NCI-H2081 (cell line): ENCODE results near the gene VPS51.

Experiments used
- DNase-seq, 2 experiments: peaks; one replicate each; lab custom pipeline; 2025; lab: John Stamatoyannopoulos, UW

Gene VPS51

GRCh38 chr11:65072631-65072966 lies 23.4 kb upstream of the VPS51 start:
- DNase-seq: no peak

GRCh38 chr11:65077451-65077850 lies 18.6 kb upstream of the VPS51 start:
- no peak for DNase-seq

- peak in 1 of 2 experiments; percentile 30 for DNase-seq
Observed at GRCh38 chr11:65078151-65078550, 17.9 kb upstream of the VPS51 start.

GRCh38 chr11:65078786-65079342 lies 17.1 kb upstream of the VPS51 start:
- no peak for DNase-seq

- no peak for DNase-seq
Observed at GRCh38 chr11:65083134-65083833, 12.7 kb upstream of the VPS51 start.

GRCh38 chr11:65083834-65084597 lies 12.0 kb upstream of the VPS51 start, which contains the start of the genes CDCA5 and ZFPL1:
CDCA5 (minus strand) TSS chr11:65084040; CDS start chr11:65083978, 62 bp downstream.
ZFPL1 (plus strand) TSS chr11:65084222; CDS start chr11:65084699, 477 bp downstream.
- DNase-seq: peak; percentile 95 to 96

- no peak for DNase-seq
Observed at GRCh38 chr11:65084598-65085375, 11.2 kb upstream of the VPS51 start.

GRCh38 chr11:65085446-65085845 lies 10.6 kb upstream of the VPS51 start:
- DNase-seq: no peak

GRCh38 chr11:65086809-65087208 lies 9.2 kb upstream of the VPS51 start:
- no peak for DNase-seq

GRCh38 chr11:65087216-65087615 lies 8.8 kb upstream of the VPS51 start:
- no peak for DNase-seq

- DNase-seq: no peak
Observed at GRCh38 chr11:65087827-65088226, 8.2 kb upstream of the VPS51 start.

- no peak for DNase-seq
Observed at GRCh38 chr11:65089621-65090020, 6.4 kb upstream of the VPS51 start.

GRCh38 chr11:65090628-65091027 lies 5.4 kb upstream of the VPS51 start:
- DNase-seq: no peak

- no peak for DNase-seq
Observed at GRCh38 chr11:65095427-65095826, 587 bp upstream of the VPS51 start.

- no peak for DNase-seq
Observed at GRCh38 chr11:65096926-65097325, 912 bp downstream of the VPS51 start.

GRCh38 chr11:65100674-65101350 lies 4.8 kb downstream of the VPS51 start:
- DNase-seq: no peak

- peak in 1 of 2 experiments; percentile 10 for DNase-seq
Observed at GRCh38 chr11:65102142-65103095, 6.4 kb downstream of the VPS51 start.

- no peak for DNase-seq
Observed at GRCh38 chr11:65103476-65103875, 7.5 kb downstream of the VPS51 start.

- DNase-seq: no peak
Observed at GRCh38 chr11:65104628-65105027, 8.6 kb downstream of the VPS51 start.

GRCh38 chr11:65107078-65107477 lies 11.1 kb downstream of the VPS51 start:
- no peak for DNase-seq
